Chondrocyte (in vitro differentiated cells): Measurements from ENCODE around the gene NOB1. TPM values are rescaled to one million over a fixed set of nuclear protein-coding genes. Genes with fewer than 3 reads are reported as not detected.
A peak's percentile ranks its signal among the peaks of the same experiment; 100 is the strongest.

Source experiments
- DNase-seq: peaks from one replicate; pipeline ENCODE4 v3.0.0; 2021; ENCODE audit warnings: mixed read lengths, low spot score
- H3K27ac Mint-ChIP-seq: one replicate; pipeline ENCODE4 v1.8.0; 2021; ENCODE audit warnings: mild to moderate bottlenecking, moderate library complexity, mixed read lengths; ENCODE audit not compliant: unreplicated experiment
- H3K27me3 Mint-ChIP-seq: 2 replicates; pipeline ENCODE4 v1.8.0; 2021; ENCODE audit warnings: low read depth, mixed read lengths
- H3K36me3 Mint-ChIP-seq: 2 replicates; pipeline ENCODE4 v1.8.0; 2021; ENCODE audit warnings: low read depth, mixed read lengths
- H3K4me1 Mint-ChIP-seq: 2 replicates; pipeline ENCODE4 v1.8.0; 2021; ENCODE audit warnings: low read depth, mild to moderate bottlenecking, mixed read lengths
- H3K4me3 Mint-ChIP-seq: one replicate; pipeline ENCODE4 v1.8.0; 2021; ENCODE audit warnings: mild to moderate bottlenecking, moderate library complexity, mixed read lengths; ENCODE audit not compliant: unreplicated experiment
- H3K9me3 Mint-ChIP-seq: 2 replicates; pipeline ENCODE4 v1.8.0; 2021; ENCODE audit warnings: low read depth, mixed read lengths
- total RNA-seq: library from RNA; stranded (reverse); gene quantifications from 3 replicates; pipeline ENCODE4 v1.2.1, GENCODE V29; 2021
- TF ChIP-seq, protein P1 (sequence below): fragments of 200-600 bp; sonication (generic); IDR thresholded peaks from 2 replicates; pipeline ENCODE4 v1.5.0; 2021; ENCODE audit warnings: antibody characterized with exemption, mild to moderate bottlenecking, moderate library complexity

The NOB1 gene
- total RNA-seq, 1 donor from 2014 or later, result 25.7 TPM

DNA sequence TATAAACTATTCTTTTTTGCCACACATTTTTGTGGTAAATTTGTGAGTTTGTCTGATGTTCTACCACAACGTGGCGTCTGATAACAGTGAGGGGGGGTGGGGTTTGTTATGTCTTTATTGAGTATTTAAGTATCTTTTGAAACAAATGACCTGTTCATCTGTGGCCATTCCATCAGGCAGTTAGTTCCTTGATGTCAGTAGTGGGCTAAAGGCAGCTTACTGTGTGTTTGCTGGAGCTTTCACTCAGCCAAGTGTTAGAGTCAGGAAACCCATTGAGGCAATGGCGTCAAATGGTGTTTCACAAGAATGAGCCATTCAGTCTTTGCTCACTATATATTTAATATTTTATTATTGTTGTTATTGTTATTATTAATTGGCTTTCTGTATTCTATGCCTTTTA, 56.3 kb downstream of the NOB1 start:
- TF ChIP-seq, protein P1, sequence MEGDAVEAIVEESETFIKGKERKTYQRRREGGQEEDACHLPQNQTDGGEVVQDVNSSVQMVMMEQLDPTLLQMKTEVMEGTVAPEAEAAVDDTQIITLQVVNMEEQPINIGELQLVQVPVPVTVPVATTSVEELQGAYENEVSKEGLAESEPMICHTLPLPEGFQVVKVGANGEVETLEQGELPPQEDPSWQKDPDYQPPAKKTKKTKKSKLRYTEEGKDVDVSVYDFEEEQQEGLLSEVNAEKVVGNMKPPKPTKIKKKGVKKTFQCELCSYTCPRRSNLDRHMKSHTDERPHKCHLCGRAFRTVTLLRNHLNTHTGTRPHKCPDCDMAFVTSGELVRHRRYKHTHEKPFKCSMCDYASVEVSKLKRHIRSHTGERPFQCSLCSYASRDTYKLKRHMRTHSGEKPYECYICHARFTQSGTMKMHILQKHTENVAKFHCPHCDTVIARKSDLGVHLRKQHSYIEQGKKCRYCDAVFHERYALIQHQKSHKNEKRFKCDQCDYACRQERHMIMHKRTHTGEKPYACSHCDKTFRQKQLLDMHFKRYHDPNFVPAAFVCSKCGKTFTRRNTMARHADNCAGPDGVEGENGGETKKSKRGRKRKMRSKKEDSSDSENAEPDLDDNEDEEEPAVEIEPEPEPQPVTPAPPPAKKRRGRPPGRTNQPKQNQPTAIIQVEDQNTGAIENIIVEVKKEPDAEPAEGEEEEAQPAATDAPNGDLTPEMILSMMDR, result no peak
- no peaks in the 10 kb centered on the region for H3K9me3 Mint-ChIP-seq
- H3K4me1 Mint-ChIP-seq, result peaks cover 11% of the 10 kb centered on the region

DNA sequence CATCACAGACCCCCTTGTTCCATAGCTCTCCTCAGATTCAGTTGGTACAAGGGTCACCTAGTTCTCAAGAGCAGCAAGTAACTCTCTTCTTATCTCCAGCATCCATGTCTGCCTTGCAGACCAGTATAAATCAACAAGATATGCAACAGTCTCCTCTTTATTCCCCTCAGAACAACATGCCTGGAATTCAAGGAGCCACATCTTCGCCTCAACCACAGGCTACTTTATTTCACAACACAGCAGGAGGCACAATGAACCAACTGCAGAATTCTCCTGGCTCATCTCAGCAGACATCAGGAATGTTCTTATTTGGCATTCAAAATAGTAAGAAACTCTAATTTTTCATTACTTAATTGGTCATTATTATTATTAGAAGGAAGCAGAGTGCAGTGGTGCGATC, 60.8 kb downstream of the NOB1 start:
- no peak overlapping the region for H3K27ac Mint-ChIP-seq
- H3K27me3 Mint-ChIP-seq, result no peaks in the 10 kb centered on the region
- TF ChIP-seq, protein P1, result no peak
- H3K36me3 Mint-ChIP-seq, result peaks cover 41% of the 10 kb centered on the region
- H3K4me3 Mint-ChIP-seq, result no peak overlapping the region
- no peak for DNase-seq
- no peaks in the 10 kb centered on the region for H3K9me3 Mint-ChIP-seq
- peaks cover 15% of the 10 kb centered on the region for H3K4me1 Mint-ChIP-seq

More for the DNA sequence above, 56.3 kb downstream of the NOB1 start:
- Mint-ChIP-seq H3K4me3 (no peak overlapping the region), H3K36me3 (peaks cover 17% of the 10 kb centered on the region), H3K27ac (no peak overlapping the region), H3K27me3 (no peaks in the 10 kb centered on the region)
- DNase-seq, result no peak

DNA sequence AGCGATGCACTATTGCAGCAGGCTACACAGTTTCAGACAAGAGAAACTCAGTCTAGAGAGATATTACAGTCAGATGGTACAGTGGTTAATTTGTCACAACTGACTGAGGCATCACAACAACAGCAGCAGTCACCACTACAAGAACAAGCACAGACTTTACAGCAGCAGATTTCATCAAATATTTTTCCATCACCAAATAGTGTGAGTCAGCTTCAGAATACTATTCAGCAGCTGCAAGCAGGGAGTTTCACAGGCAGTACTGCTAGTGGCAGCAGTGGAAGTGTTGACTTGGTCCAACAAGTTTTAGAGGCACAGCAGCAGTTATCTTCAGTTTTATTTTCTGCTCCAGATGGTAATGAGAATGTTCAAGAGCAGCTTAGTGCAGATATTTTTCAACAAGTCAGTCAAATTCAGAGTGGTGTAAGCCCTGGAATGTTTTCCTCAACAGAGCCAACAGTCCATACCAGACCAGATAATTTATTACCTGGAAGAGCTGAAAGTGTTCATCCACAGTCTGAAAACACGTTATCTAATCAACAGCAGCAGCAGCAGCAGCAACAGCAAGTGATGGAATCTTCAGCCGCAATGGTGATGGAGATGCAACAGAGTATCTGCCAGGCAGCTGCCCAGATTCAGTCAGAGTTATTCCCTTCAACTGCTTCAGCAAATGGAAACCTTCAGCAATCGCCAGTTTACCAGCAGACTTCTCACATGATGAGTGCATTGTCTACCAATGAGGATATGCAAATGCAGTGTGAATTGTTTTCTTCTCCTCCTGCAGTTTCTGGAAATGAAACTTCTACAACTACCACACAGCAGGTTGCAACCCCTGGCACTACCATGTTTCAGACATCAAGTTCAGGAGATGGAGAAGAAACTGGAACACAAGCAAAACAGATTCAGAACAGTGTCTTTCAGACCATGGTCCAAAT, 62.5 kb downstream of the NOB1 start:
- no peak overlapping the region for H3K4me3 Mint-ChIP-seq
- TF ChIP-seq, protein P1, result no peak
- no peak for DNase-seq
- H3K9me3 Mint-ChIP-seq, result no peaks in the 10 kb centered on the region
- peaks cover 38% of the 10 kb centered on the region for H3K36me3 Mint-ChIP-seq
- peaks cover 12% of the 10 kb centered on the region for H3K4me1 Mint-ChIP-seq
- peak overlapping the region; percentile 46 for H3K27ac Mint-ChIP-seq
- no peaks in the 10 kb centered on the region for H3K27me3 Mint-ChIP-seq

Other genes starting within 250 kb of the NOB1 start
- 41.0 to 51.3 TPM (median 44.7 TPM) in 3 replicates for gene NFAT5, start 189.0 kb downstream of the NOB1 start, total RNA-seq
- gene NQO1, start 28.4 kb downstream of the NOB1 start, total RNA-seq, result 64.3 to 345 TPM (median 68.8 TPM) in 3 replicates
- 37.9 to 41.2 TPM (median 39.9 TPM) in 3 replicates for gene WWP2, start 7.4 kb upstream of the NOB1 start, total RNA-seq
- 3.5 to 4.5 TPM (median 4.3 TPM) in 3 replicates for gene CLEC18A, start 196.4 kb upstream of the NOB1 start, total RNA-seq